SK-N-DZ (cell line): ENCODE measurements around the gene FSD1.
"Not testable (repeated sequence)": the region's sequence is repeated elsewhere in the genome, so short reads cannot be mapped to it uniquely, and the experiment has no call there.

Experiments
- DNase-seq: peaks from one replicate; pipeline ENCODE4 v3.0.0-alpha.2; 2015; ENCODE audit warnings: low spot score

The FSD1 gene

GRCh38 chr19:4284176-4284958 is 20.0 kb upstream of the FSD1 start:
- DNase-seq: peak; percentile 76

- DNase-seq: no peak
Observed at GRCh38 chr19:4284974-4285373, 19.4 kb upstream of the FSD1 start.

DNA sequence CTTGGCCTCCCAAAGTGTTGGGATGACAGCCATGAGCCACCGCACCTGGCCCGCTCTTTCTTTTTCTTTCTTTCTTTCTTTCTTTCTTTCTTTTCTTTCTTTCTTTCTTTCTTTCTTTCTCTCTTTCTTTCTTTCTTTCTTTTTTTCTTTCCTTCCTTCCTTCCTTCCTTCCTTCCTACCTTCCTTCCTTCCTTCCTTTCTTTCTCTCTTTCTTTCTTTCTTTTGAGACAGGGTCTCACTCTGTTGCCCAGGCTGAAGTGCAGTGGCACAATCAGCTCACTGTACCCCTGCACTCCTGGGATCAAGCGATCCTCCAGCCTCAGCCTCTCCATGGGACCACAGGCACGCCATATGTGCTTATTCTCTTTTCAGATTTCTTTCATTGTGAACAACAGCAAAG is 18.3 kb upstream of the FSD1 start:
- not testable (repeated sequence) for DNase-seq

- no peak for DNase-seq
Observed at GRCh38 chr19:4288091-4288777, 16.2 kb upstream of the FSD1 start.

- DNase-seq: no peak
Observed at GRCh38 chr19:4291184-4291732, 13.1 kb upstream of the FSD1 start.

- DNase-seq: peak; percentile 29
Observed at GRCh38 chr19:4292515-4292914, 11.9 kb upstream of the FSD1 start.

- DNase-seq: no peak
Observed at GRCh38 chr19:4294389-4294788, 10.0 kb upstream of the FSD1 start.

DNA sequence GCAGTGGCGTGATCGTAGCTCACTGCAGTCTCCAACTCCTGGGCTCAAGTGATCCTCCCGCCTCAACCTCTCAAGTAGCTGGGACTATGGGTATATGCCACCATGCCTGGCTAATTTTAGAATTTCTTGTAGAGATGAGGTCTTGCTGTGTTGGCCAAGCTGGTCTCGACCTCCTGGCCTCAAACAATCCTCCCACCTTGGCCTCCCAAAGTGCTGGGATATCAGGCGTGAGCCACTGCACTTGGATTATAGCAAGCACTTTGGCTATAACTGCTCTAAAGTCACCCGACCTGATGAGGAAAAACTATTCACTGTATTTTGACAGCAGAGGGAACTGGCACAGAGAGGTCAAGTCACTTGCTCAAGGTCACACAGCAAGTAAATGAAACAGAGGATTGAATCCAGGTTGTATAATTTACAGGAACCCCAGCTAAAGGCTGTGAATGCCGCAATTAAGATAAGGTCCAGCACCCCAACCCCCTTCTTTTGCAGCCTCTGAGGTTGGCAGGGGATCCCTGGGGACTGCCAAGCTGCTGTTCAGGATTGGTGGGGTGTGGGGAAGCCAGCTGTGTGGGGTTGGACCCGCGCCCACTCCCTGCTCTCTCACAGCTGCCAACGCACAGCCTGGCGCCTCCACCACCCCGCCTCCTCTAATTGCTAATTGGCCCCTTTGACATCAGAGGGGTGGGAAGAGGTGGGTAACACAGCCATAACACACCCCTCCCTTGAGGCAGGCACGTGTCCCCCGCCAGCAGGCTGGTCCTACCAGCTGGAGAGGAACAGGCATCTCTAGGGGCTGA is 8.2 kb upstream of the FSD1 start:
- DNase-seq: peak; percentile 64

DNA sequence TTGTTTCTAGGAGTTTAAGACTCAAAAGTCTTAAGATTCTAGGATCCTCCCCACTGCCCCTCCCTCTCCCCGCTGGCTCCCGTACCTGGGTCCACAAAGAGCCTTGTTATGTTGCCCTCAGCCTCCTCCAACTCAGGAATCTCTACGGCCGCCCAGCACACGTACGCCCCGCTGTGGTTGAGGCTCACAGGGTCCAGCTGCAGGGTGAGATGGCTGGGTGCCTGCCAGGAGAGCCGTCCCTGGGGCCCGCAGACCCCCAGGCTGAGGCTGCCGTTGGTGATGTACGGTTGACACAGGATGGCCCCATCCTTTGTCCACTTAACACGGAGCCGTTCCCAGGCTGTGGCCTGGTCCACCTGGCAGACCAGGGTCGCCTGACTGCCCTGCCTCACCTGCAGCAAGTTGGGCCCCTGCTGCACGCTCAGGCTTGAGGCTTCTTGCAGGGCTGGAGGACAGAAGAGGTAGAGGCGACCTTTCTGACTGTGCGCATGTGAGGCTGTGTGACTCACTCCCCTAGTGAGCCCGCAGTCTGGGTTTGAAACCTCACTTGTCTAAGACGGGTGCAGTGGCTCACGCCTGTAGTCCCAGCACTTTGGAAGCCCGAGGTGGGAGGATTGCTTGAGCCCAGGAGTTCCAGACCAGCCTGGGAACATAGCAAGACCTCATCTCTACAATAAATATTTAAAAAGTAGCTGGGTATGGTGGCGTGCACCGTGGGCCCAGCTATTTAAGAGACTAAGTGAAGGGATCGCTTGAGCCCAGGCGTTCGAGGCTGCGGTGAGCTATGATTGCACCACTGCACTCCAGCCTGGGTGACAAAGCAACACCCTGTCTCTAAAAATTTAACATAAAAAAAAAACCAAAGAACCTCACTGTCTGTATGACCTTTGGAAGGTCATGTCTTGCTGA is 6.2 kb upstream of the FSD1 start:
- DNase-seq: peak; percentile 36

DNA sequence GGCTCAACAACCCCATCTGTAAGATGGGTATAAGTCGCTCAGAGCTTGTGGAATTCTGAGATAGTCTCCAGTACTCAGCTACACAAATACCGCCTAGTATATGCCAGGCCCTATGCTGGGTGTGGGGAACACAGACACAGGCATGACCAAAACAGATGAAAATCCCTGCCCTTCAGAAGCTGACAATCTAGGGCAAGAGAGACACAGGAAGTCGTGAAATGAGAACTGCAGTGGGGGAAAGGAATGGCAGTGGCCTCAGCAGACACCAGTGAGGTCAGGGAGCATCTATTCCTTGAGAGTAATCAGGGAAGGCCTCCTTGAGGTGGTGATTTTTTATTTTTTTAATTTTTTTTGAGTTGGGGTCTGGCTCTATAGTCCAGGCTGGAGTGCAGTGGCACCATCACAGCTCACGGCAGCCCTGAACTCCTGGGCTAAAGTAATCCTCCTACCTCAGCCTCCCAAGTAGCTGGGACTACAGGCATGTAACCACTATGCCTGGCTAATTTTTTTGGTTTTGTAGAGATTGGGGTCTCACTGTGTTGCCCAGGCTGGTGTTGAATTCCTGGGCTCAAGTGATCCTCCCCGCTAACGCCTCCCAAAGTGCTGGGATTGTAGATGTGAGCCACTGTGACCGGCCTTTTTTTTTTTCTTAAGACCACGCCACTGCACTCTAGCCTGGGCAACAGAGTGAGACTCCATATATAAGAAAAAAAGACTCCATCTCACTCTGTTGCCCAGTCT is 5.4 kb upstream of the FSD1 start:
- no peak for DNase-seq

- no peak for DNase-seq
Observed at GRCh38 chr19:4300589-4300988, 3.8 kb upstream of the FSD1 start.

GRCh38 chr19:4301590-4302242 is 2.7 kb upstream of the FSD1 start:
- peak; percentile 57 for DNase-seq

GRCh38 chr19:4302243-4302640 is 2.2 kb upstream of the FSD1 start, which contains the start of gene TMIGD2:
TSS of gene TMIGD2 (minus strand) at chr19:4302389. CDS start at chr19:4302385, 4 bp downstream.
- DNase-seq: no peak

DNA sequence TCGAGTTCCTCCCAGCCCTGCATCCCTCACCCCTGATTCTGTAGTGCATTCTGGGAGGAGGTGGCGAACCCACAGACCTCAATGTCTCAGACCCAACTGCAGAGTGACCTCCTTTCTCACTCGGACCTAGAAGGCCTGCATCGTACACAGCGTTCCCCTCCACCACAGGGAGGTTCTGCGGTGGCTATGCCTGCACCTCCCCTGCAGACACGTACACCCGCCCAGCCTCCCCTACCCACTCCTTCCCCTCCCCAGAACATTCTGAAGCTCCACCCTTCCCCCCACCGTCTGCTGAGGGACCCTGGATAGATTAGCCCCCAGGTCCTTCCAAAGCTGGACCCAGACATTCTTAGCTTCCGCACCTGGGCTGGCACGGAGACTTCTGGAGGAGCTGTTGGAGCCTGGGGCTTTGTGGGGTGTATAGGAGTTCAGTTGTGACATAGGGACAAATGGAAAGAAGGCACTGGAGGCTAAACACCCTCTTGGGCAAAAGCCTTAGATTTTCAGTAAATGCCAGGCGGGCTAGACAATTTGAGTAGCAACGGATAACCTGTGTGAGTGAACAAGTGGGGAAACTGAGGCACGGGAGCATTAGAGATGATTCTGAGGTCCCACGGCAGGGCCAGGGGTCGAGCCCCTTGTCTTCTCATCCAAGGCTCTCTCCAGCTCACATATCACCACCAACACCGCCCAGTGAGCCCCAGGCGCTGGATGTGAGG is 420 bp upstream of the FSD1 start:
- no peak for DNase-seq

DNA sequence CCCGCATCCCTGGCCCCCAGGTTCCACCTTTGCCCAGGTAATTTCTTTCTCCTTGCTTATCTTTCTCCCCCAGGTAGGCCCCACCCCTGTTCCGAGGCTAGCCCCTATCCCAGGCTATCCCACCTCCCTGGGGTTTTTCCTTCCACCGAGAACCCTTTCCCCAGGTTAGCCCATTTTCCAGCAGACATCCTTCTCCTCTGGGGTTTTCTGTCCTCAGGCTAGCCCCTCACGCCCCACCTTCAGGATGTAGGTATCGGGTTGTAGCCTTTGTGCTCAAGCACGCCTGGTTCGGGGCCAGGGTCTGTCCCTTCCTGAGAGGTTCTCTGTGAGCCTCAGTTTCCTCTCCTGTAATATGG is 837 bp downstream of the FSD1 start:
- DNase-seq: no peak

GRCh38 chr19:4305659-4306058 is 1.3 kb downstream of the FSD1 start:
- DNase-seq: no peak

DNA sequence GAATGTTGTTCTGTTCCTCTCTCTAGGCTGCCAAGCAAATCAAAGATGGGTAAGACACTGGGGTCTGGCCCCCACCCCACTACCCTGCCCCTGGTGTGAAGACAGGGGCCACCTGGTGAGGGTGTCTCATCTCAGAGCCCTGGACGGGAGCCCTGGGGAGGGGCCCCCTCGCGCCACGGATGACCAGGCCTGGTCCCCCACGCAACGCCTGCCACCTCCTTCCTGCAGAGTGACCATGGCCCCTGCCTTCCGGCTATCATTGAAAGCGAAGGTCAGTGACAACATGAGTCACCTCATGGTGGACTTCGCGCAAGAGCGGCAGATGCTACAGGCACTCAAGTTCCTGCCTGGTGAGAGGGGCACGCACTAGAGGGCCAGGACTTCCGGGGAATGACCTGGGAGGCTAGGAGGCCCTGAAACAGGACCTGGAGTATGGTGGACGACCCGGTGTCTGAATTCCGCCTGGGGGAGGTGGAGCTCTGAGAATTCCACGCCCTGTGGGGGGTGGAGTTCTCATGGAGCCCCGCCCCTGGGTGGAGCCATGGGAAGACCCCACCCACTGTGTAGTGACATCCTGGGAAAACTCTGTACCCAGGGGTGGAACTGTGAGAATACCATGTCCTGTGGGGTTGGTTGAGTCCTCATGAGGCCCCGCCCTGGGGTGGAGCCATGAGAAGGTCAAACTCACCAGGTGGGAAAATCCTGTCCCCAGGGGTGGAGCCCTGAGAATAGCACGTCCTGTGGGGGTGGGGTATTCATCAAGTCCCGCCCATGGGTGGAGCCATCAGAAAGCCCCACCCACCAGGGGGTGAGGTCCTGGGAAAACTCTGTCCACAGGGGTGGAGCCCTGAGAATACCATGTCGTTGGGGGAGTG is 6.1 kb downstream of the FSD1 start:
- no peak for DNase-seq

DNA sequence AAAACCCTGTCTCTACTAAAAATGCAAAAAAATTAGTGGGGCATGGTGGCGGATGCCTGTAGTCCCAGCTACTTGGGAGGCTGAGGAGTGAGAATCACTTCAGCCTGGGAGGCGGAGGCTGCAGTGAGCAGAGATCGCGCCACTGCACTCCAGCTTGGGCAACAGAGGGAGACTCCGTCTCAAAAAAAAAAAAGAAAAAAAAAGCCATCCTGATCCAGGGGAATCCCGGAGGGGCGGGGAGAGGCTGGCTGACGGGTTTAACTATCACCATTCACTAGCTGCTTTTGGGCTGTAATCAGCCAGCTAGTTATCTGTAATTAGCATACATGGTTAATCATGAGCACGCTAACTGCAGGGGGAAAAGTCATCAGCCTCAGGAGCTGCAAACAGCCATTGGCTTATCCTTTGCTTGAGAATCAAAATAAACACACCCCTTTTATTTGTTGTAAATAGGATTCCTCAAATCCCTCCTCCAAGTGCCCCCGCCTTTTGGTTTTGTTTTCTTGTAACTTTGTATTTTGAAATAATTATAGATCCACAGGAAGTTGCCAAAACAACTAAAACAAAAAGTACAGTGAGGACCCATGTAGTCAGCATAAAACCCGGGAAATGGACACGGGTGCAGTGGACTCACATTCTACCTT is 9.6 kb downstream of the FSD1 start:
- no peak for DNase-seq
